Liver (tissue), 9 donors: ENCODE results near the gene ATXN7L1. TPM values are rescaled to one million over a fixed set of nuclear protein-coding genes. Genes with fewer than 3 reads are reported as not detected.

ENCODE experiments used
- DNase-seq: peaks from one replicate; pipeline ENCODE4 v3.0.0-alpha.2; 2017; ENCODE audit warnings: low spot score
- H3K27ac ChIP-seq, 2 donors: one replicate each; pipeline ENCODE4 v1.7.0; 2013; ENCODE audit warnings: inconsistent platforms in 2 of 2, low read length in 2 of 2, control low read depth in 1 of 2, low read depth in 1 of 2, mild to moderate bottlenecking in 1 of 2
- H3K27me3 ChIP-seq, 4 donors: one replicate each; pipeline versions ENCODE4 v1.6.1 to v1.7.0; 2013; ENCODE audit warnings: low read length in 3 of 4, inconsistent platforms in 1 of 4, mild to moderate bottlenecking in 1 of 4, moderate library complexity in 1 of 4; ENCODE audit not compliant: control insufficient read depth in 4 of 4, insufficient read depth in 4 of 4
- H3K36me3 ChIP-seq, 4 donors: one replicate each; pipeline versions ENCODE4 v1.6.1 to v1.7.0; 2013; ENCODE audit warnings: low read length in 3 of 4, mild to moderate bottlenecking in 3 of 4, low read depth in 1 of 4, moderate library complexity in 1 of 4; ENCODE audit not compliant: control insufficient read depth in 4 of 4, insufficient read depth in 3 of 4
- H3K4me1 ChIP-seq, 4 donors: one replicate each; pipeline versions ENCODE4 v1.6.1 to v1.7.0; 2013; ENCODE audit warnings: low read length in 3 of 4, mild to moderate bottlenecking in 3 of 4, moderate library complexity in 1 of 4; ENCODE audit not compliant: control insufficient read depth in 4 of 4, insufficient read depth in 4 of 4
- H3K4me3 ChIP-seq, 3 donors: one replicate each; pipeline versions ENCODE4 v1.6.1 to v1.7.0; 2013; ENCODE audit warnings: low read length in 3 of 3, control low read depth in 1 of 3, low read depth in 1 of 3, mild to moderate bottlenecking in 1 of 3
- H3K9ac ChIP-seq, 2 donors: one replicate each; pipeline ENCODE4 v1.7.0; 2013; ENCODE audit warnings: low read length in 2 of 2, mild to moderate bottlenecking in 2 of 2, moderate library complexity in 2 of 2, control low read depth in 1 of 2, low read depth in 1 of 2
- H3K9me3 ChIP-seq, 4 donors: one replicate each; pipeline versions ENCODE4 v1.6.1 to v1.7.0; 2013; ENCODE audit warnings: low read length in 3 of 4; ENCODE audit not compliant: control insufficient read depth in 4 of 4
- ATF3 ChIP-seq: IDR thresholded peaks from 2 replicates; pipeline ENCODE4 v1.6.1; 2016; ENCODE audit warnings: antibody characterized with exemption
- CTCF ChIP-seq: fragments of 150-350 bp; IDR thresholded peaks from 2 replicates; pipeline ENCODE4 v1.5.1; 2017; ENCODE audit warnings: improper control_type of control experiment, low read depth, low read length; ENCODE audit not compliant: missing input control
- EGR1 ChIP-seq, 2 donors: IDR thresholded peaks; 2 replicates each; pipeline ENCODE4 v1.6.1; 2016 to 2018; ENCODE audit warnings: antibody characterized with exemption in 2 of 2, low read depth in 2 of 2
- FOXA1 ChIP-seq: IDR thresholded peaks from 2 replicates; pipeline ENCODE4 v1.6.1; 2016; ENCODE audit warnings: antibody characterized with exemption
- FOXA2 ChIP-seq: IDR thresholded peaks from 2 replicates; pipeline ENCODE4 v1.6.1; 2016; ENCODE audit warnings: antibody characterized with exemption
- GABPA ChIP-seq, 2 donors: IDR thresholded peaks in 1 of 2; conservative IDR thresholded peaks in 1 of 2; 2 replicates each; pipeline ENCODE4 v1.6.1; 2016; ENCODE audit warnings: antibody characterized with exemption in 2 of 2, mild to moderate bottlenecking in 1 of 2, moderate library complexity in 1 of 2
- HNF4A ChIP-seq, 2 donors: conservative IDR thresholded peaks; 2 replicates each; pipeline ENCODE4 v1.6.1; 2016; ENCODE audit warnings: antibody characterized with exemption in 2 of 2, mild to moderate bottlenecking in 2 of 2
- HNF4G ChIP-seq: IDR thresholded peaks from 2 replicates; pipeline ENCODE4 v1.6.1; 2016; ENCODE audit warnings: antibody characterized with exemption
- JUND ChIP-seq, 2 donors: IDR thresholded peaks; 2 replicates each; pipeline ENCODE4 v1.6.1; 2016; ENCODE audit warnings: antibody characterized with exemption in 2 of 2
- NR2F2 ChIP-seq: IDR thresholded peaks from 2 replicates; pipeline ENCODE4 v1.6.1; 2016; ENCODE audit warnings: antibody characterized with exemption
- RAD21 ChIP-seq, 2 donors: IDR thresholded peaks; 2 replicates each; pipeline ENCODE4 v1.6.1; 2016; ENCODE audit warnings: antibody characterized with exemption in 2 of 2, mild to moderate bottlenecking in 2 of 2
- RXRA ChIP-seq, 2 donors: IDR thresholded peaks; 2 replicates each; pipeline ENCODE4 v1.6.1; 2017 to 2018; ENCODE audit warnings: antibody characterized with exemption in 2 of 2, mild to moderate bottlenecking in 1 of 2
- SP1 ChIP-seq: IDR thresholded peaks from 2 replicates; pipeline ENCODE4 v1.6.1; 2018; ENCODE audit warnings: antibody characterized with exemption, mild to moderate bottlenecking
- TAF1 ChIP-seq: conservative IDR thresholded peaks from 2 replicates; pipeline ENCODE4 v1.6.1; 2016; ENCODE audit warnings: antibody characterized with exemption, mild to moderate bottlenecking
- YY1 ChIP-seq: IDR thresholded peaks from 2 replicates; pipeline ENCODE4 v1.6.1; 2016; ENCODE audit warnings: antibody characterized with exemption, mild to moderate bottlenecking
- WGBS: extraction: QIAGEN DNeasy Blood & Tissue Kit; methylation state at CpG from one replicate; pipeline ENCODE4 v1.1.7; 2013; 5-methylcytosine and 5-hydroxymethylcytosine counted together
- polyA plus RNA-seq, 2 donors: library from polyadenylated mRNA; stranded (reverse) in 1 of 2; unstranded in 1 of 2; fragments of 200-250 nt in 1 of 2; fragments of >200 nt in 1 of 2; fragmentation: Nextera tagmentation in 1 of 2; extraction: Ambion mirVana in 1 of 2; gene quantifications; one replicate each; pipeline versions ENCODE4 v1.2.1 to v1.2.3, GENCODE V29; 2013 to 2015
- total RNA-seq, 2 donors: library from RNA; depleted of rRNA; stranded (reverse); fragments of >200 nt; gene quantifications; one replicate each; pipeline ENCODE4 v1.2.3, GENCODE V29; 2014
- TF ChIP-seq, protein P1 (sequence below): IDR thresholded peaks from 2 replicates; pipeline ENCODE4 v1.6.1; 2016; ENCODE audit warnings: antibody characterized with exemption
- TF ChIP-seq, protein P2 (sequence below): IDR thresholded peaks from 2 replicates; pipeline ENCODE4 v1.6.1; 2016; ENCODE audit warnings: antibody characterized with exemption, mild to moderate bottlenecking
- TF ChIP-seq, protein P3 (sequence below): IDR thresholded peaks from 2 replicates; pipeline ENCODE4 v1.6.1; 2016; ENCODE audit warnings: antibody characterized with exemption
- donor health status: healthy.
- donor health status: healthy.
- donor health status: healthy.
- donor health status: healthy.
- donor health status: healthy.

Gene ATXN7L1
- total and polyA plus RNA-seq, 4 donors: 2.1 to 7.4 (median 5.3) TPM

GRCh38 chr7:105742787-105743186 lies 133.6 kb downstream of the ATXN7L1 start:
- H3K4me1 ChIP-seq: no peaks in the 10 kb centered on the region
- no peaks in the 10 kb centered on the region for H3K36me3 ChIP-seq
- TF ChIP-seq RXRA (IDR thresholded peaks at IDR 0.05) (no peak), TAF1 (no peak), NR2F2 (no peak), FOXA2 (no peak), FOXA1 (no peak), RAD21 (IDR thresholded peaks at IDR 0.05) (no peak), HNF4A (conservative IDR thresholded peaks at IDR 0.05) (no peak), HNF4G (no peak), GABPA (IDR thresholded peaks at IDR 0.05 in 1 of 2, conservative IDR thresholded peaks at IDR 0.05 in 1 of 2) (no peak)
- TF ChIP-seq, protein P1, sequence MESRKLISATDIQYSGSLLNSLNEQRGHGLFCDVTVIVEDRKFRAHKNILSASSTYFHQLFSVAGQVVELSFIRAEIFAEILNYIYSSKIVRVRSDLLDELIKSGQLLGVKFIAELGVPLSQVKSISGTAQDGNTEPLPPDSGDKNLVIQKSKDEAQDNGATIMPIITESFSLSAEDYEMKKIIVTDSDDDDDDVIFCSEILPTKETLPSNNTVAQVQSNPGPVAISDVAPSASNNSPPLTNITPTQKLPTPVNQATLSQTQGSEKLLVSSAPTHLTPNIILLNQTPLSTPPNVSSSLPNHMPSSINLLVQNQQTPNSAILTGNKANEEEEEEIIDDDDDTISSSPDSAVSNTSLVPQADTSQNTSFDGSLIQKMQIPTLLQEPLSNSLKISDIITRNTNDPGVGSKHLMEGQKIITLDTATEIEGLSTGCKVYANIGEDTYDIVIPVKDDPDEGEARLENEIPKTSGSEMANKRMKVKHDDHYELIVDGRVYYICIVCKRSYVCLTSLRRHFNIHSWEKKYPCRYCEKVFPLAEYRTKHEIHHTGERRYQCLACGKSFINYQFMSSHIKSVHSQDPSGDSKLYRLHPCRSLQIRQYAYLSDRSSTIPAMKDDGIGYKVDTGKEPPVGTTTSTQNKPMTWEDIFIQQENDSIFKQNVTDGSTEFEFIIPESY: no peak
- TF ChIP-seq, protein P2, sequence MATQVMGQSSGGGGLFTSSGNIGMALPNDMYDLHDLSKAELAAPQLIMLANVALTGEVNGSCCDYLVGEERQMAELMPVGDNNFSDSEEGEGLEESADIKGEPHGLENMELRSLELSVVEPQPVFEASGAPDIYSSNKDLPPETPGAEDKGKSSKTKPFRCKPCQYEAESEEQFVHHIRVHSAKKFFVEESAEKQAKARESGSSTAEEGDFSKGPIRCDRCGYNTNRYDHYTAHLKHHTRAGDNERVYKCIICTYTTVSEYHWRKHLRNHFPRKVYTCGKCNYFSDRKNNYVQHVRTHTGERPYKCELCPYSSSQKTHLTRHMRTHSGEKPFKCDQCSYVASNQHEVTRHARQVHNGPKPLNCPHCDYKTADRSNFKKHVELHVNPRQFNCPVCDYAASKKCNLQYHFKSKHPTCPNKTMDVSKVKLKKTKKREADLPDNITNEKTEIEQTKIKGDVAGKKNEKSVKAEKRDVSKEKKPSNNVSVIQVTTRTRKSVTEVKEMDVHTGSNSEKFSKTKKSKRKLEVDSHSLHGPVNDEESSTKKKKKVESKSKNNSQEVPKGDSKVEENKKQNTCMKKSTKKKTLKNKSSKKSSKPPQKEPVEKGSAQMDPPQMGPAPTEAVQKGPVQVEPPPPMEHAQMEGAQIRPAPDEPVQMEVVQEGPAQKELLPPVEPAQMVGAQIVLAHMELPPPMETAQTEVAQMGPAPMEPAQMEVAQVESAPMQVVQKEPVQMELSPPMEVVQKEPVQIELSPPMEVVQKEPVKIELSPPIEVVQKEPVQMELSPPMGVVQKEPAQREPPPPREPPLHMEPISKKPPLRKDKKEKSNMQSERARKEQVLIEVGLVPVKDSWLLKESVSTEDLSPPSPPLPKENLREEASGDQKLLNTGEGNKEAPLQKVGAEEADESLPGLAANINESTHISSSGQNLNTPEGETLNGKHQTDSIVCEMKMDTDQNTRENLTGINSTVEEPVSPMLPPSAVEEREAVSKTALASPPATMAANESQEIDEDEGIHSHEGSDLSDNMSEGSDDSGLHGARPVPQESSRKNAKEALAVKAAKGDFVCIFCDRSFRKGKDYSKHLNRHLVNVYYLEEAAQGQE: no peak
- WGBS: 80% methylated on average over 3 of the region's 3 CpGs
- no peaks in the 10 kb centered on the region for H3K9me3 ChIP-seq
- DNase-seq: no peak
- H3K9ac ChIP-seq: no peak overlapping the region
- no peaks in the 10 kb centered on the region for H3K27me3 ChIP-seq
- H3K4me3 ChIP-seq: no peak overlapping the region
- H3K27ac ChIP-seq: no peak overlapping the region

DNA sequence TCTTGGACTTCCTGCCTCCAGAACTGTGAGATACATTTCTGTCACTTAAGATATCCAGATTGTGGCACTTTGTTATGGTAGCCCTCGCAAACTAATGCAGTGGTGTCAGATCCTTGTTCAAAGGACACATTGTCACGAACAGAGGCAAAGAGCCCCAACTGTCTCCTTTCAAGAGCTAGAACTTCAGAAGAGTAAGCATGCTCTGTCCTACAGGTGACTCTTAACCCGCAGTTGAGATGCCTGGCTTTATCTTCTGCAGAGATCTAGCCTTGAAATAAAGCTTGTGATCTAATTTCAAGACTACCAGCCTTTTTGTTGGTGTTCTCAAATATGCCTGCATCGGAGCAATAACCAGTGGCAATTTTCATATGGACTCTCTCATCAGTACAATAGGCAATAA lies 134.4 kb downstream of the ATXN7L1 start:
- no peaks in the 10 kb centered on the region for H3K4me1 ChIP-seq
- no peak overlapping the region for H3K27ac ChIP-seq
- TF ChIP-seq YY1: no peak
- TF ChIP-seq FOXA1: no peak
- TF ChIP-seq, protein P2: no peak
- TF ChIP-seq CTCF: no peak
- no peak for TF ChIP-seq HNF4A (conservative IDR thresholded peaks at IDR 0.05)
- no peak for TF ChIP-seq EGR1 (IDR thresholded peaks at IDR 0.05; ENCODE audit: low read depth in 2 of 2)
- TF ChIP-seq RAD21 (IDR thresholded peaks at IDR 0.05): no peak
- no peak for TF ChIP-seq FOXA2
- no peak for TF ChIP-seq RXRA (IDR thresholded peaks at IDR 0.05)
- TF ChIP-seq ATF3: no peak
- no peak for TF ChIP-seq JUND (IDR thresholded peaks at IDR 0.05)
- TF ChIP-seq TAF1: no peak
- TF ChIP-seq GABPA (IDR thresholded peaks at IDR 0.05 in 1 of 2, conservative IDR thresholded peaks at IDR 0.05 in 1 of 2): no peak
- TF ChIP-seq, protein P1: no peak
- TF ChIP-seq SP1: no peak
- TF ChIP-seq, protein P3, sequence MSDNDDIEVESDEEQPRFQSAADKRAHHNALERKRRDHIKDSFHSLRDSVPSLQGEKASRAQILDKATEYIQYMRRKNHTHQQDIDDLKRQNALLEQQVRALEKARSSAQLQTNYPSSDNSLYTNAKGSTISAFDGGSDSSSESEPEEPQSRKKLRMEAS: no peak
- WGBS: 97% methylated on average over 4 of the region's 4 CpGs
- H3K36me3 ChIP-seq: no peaks in the 10 kb centered on the region
- H3K9me3 ChIP-seq: no peaks in the 10 kb centered on the region
- no peak overlapping the region for H3K4me3 ChIP-seq
- DNase-seq: no peak
- no peak overlapping the region for H3K9ac ChIP-seq
- H3K27me3 ChIP-seq: no peaks in the 10 kb centered on the region
